Aorta (tissue), 5 donors: Measurements from ENCODE around the gene ALPG. TPM values are rescaled to one million over a fixed set of nuclear protein-coding genes. Genes with fewer than 3 reads are reported as not detected.
"Not testable (repeated sequence)": the region's sequence is repeated elsewhere in the genome, so short reads cannot be mapped to it uniquely, and the experiment has no call there.

Source experiments
- ATAC-seq: fragments of 200-7000 bp; cut with Tn5 transposase; one replicate; pipeline ENCODE4 v1.9.1; 2022; ENCODE audit warnings: moderate library complexity; ENCODE audit not compliant: low FRiP score
- DNase-seq, 2 donors: peaks; one replicate each; pipeline ENCODE4 v3.0.0-alpha.2; 2020
- H3K27ac ChIP-seq, 2 donors: one replicate each; pipeline ENCODE4 v1.5.1; 2013; ENCODE audit warnings: low read length in 2 of 2, mild to moderate bottlenecking in 2 of 2, moderate library complexity in 2 of 2, control low read depth in 1 of 2, inconsistent platforms in 1 of 2, low read depth in 1 of 2
- H3K27me3 ChIP-seq, 2 donors: one replicate each; pipeline ENCODE4 v1.6.1; 2013; ENCODE audit warnings: control low read depth in 1 of 2, low read length in 1 of 2, mild to moderate bottlenecking in 1 of 2, moderate library complexity in 1 of 2; ENCODE audit not compliant: insufficient read depth in 2 of 2, control insufficient read depth in 1 of 2
- H3K36me3 ChIP-seq, 2 donors: one replicate each; pipeline ENCODE4 v1.6.1; 2013; ENCODE audit warnings: control low read depth in 1 of 2, low read length in 1 of 2, mild to moderate bottlenecking in 1 of 2; ENCODE audit not compliant: insufficient read depth in 2 of 2, control insufficient read depth in 1 of 2
- H3K4me1 ChIP-seq, 2 donors: one replicate each; pipeline ENCODE4 v1.6.1; 2013; ENCODE audit warnings: low read length in 2 of 2, control low read depth in 1 of 2, mild to moderate bottlenecking in 1 of 2, moderate library complexity in 1 of 2; ENCODE audit not compliant: insufficient read depth in 2 of 2, control insufficient read depth in 1 of 2
- H3K4me3 ChIP-seq, 2 donors: one replicate each; pipeline ENCODE4 v1.5.1; 2013; ENCODE audit warnings: low read length in 2 of 2, control low read depth in 1 of 2, mild to moderate bottlenecking in 1 of 2
- H3K9me3 ChIP-seq: one replicate; pipeline ENCODE4 v1.6.1; 2013; ENCODE audit warnings: mild to moderate bottlenecking, low read length; ENCODE audit not compliant: control insufficient read depth
- WGBS, 2 donors: extraction: QIAGEN DNeasy Blood & Tissue Kit; methylation state at CpG; one replicate each; pipeline ENCODE4 v1.1.7; 2013; 5-methylcytosine and 5-hydroxymethylcytosine counted together
- intact Hi-C, 2 donors: fragments of 100-400 bp; cut with DNase I; formaldehyde crosslinking; loops; one replicate each; pipeline versions ENCODE4 v1.14.2 to v1.15.0; 2022
- polyA plus RNA-seq, 2 donors: library from polyadenylated mRNA; stranded (reverse); fragments of 200-250 nt; gene quantifications; one replicate each; pipeline ENCODE4 v1.2.3, GENCODE V29; 2013
- total RNA-seq, 2 donors: library from RNA; stranded (reverse); fragmentation: NEBNext Ultra II Directional; extraction: Animal tissue kit (Norgen Biotek cat#: 25700); gene quantifications; one replicate each; pipeline ENCODE4 v1.2.1, GENCODE V29; 2021
- donor health status: healthy with polysubstance abuse.
- donor health status: Bipolar disorder and iron deficiency.
- donor health status: DM: no; HTN: no; CAD: no.
- donor health status: DM: no; HTN: no; CAD: no.
- donor health status: DM: yes; HTN: yes; CAD: no.

Gene ALPG
- total and polyA plus RNA-seq, 4 donors: not detected

GRCh38 chr2:232389327-232389726 lies 17.3 kb upstream of the ALPG start:
- Histone ChIP-seq H3K9me3 (no peaks in the 10 kb centered on the region), H3K4me3 (no peak overlapping the region), H3K27ac (no peak overlapping the region), H3K36me3 (no peaks in the 10 kb centered on the region), H3K4me1 (no peaks in the 10 kb centered on the region), H3K27me3 (peaks cover 0 to 2% of the 10 kb centered on the region in 2 donors)
- intact Hi-C loops: no loop called here
- 24 to 35% methylated on average over 6 of the region's 6 CpGs for WGBS, 2 donors
- no peak for DNase-seq
- ATAC-seq: no peak

GRCh38 chr2:232390661-232391060 lies 16.0 kb upstream of the ALPG start:
- ATAC-seq: no peak
- H3K9me3 ChIP-seq: no peaks in the 10 kb centered on the region
- H3K27me3 ChIP-seq: peaks cover 0 to 2% of the 10 kb centered on the region in 2 donors
- no peaks in the 10 kb centered on the region for H3K36me3 ChIP-seq
- no peak overlapping the region for H3K27ac ChIP-seq
- intact Hi-C loops: no loop called here
- DNase-seq: no peak
- no peaks in the 10 kb centered on the region for H3K4me1 ChIP-seq
- H3K4me3 ChIP-seq: no peak overlapping the region
- 25 to 29% methylated on average over 3 of the region's 3 CpGs for WGBS, 2 donors

DNA sequence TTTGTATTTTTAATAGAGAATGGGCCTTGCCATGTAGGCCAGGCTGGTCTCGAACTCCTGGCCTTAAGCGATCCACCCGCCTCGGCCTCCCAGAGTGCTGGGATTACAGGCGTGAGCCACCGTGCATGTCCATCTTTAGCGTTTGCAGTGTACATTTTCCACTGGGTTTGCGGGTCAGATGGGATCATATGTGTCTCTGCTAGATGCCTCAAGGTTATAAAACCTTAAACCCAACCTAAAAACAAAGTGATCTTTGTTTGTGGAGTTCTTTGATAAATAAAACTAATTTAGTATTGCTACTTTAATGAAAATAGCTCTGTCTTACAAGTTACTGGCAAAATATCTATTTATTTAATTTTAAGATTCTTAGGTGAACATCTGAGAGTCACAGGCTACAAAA lies 13.1 kb upstream of the ALPG start:
- H3K27ac ChIP-seq: no peak overlapping the region

GRCh38 chr2:232394431-232394830 lies 12.2 kb upstream of the ALPG start:
- WGBS, 2 donors: 92% methylated on average over 7 of the region's 7 CpGs
- ATAC-seq, H3K36me3 ChIP-seq, H3K4me3 ChIP-seq, H3K9me3 ChIP-seq, H3K27ac ChIP-seq, H3K27me3 ChIP-seq, intact Hi-C loops, H3K4me1 ChIP-seq: not testable (repeated sequence)
- DNase-seq: peak; percentile 4 to 37

More for the DNA sequence above, 13.1 kb upstream of the ALPG start:
- H3K4me3 ChIP-seq: no peak overlapping the region
- H3K36me3 ChIP-seq: no peaks in the 10 kb centered on the region
- peak; percentile 3 to 30 for DNase-seq
- no peaks in the 10 kb centered on the region for H3K9me3 ChIP-seq
- intact Hi-C loops: no loop called here
- H3K27me3 ChIP-seq: no peaks in the 10 kb centered on the region
- no peaks in the 10 kb centered on the region for H3K4me1 ChIP-seq
- 89 to 95% methylated on average over 8 of the region's 8 CpGs for WGBS, 2 donors
- ATAC-seq: no peak

GRCh38 chr2:232395586-232395985 lies 11.1 kb upstream of the ALPG start:
- no peaks in the 10 kb centered on the region for H3K9me3 ChIP-seq
- no peaks in the 10 kb centered on the region for H3K27me3 ChIP-seq
- no peaks in the 10 kb centered on the region for H3K36me3 ChIP-seq
- intact Hi-C loops: no loop called here
- DNase-seq: no peak
- WGBS, 2 donors: 84 to 87% methylated on average over 1 of the region's 1 CpG
- H3K4me1 ChIP-seq: no peaks in the 10 kb centered on the region
- H3K27ac ChIP-seq: no peak overlapping the region
- H3K4me3 ChIP-seq: no peak overlapping the region
- ATAC-seq: no peak

GRCh38 chr2:232396683-232397082 lies 10.0 kb upstream of the ALPG start:
- no peaks in the 10 kb centered on the region for H3K36me3 ChIP-seq
- H3K27ac ChIP-seq: no peak overlapping the region
- H3K27me3 ChIP-seq: no peaks in the 10 kb centered on the region
- H3K9me3 ChIP-seq: no peaks in the 10 kb centered on the region
- ATAC-seq (no peak), DNase-seq (no peak)
- 50 to 55% methylated on average over 2 of the region's 2 CpGs for WGBS, 2 donors
- H3K4me1 ChIP-seq: no peaks in the 10 kb centered on the region
- intact Hi-C loops: no loop called here
- no peak overlapping the region for H3K4me3 ChIP-seq

DNA sequence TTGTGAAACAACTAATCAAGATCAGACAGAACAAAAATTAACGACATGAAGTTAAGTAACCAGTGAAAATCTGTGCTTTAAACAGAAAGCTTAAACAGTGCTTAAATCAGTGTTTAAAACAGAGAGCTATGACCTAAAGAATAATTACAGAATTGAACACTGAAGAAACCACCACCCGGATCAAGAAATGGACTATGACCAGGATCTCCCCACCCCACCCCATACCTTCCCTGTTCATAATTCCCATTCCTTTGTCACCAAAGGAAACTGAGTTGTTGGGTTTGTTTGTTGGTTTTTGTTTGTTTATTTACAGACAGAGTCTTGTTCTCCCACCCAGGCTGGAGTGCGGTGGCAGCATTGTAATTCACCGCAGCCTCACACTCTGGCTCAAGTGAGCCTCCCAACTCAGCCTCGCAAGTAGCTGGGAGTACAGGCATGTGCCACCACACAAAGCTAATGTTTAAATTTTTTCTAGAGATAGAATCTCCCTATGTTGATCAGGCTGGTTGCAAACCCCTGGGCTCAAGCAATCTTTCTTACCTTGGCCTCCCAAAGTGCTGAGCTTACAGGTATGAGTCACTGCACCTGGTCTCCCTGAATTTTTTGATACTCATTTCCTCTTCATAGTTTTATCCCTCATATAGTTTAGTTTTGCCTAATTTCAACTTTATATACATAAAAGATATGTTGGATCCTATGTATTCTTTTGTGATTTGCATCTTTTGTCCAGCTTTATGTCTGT lies 8.2 kb upstream of the ALPG start:
- no peak for ATAC-seq
- no peaks in the 10 kb centered on the region for H3K27me3 ChIP-seq
- H3K36me3 ChIP-seq: no peaks in the 10 kb centered on the region
- H3K4me3 ChIP-seq: no peak overlapping the region
- 82 to 90% methylated on average over 5 of the region's 5 CpGs for WGBS, 2 donors
- no peak for DNase-seq
- intact Hi-C loops: no loop called here
- no peaks in the 10 kb centered on the region for H3K9me3 ChIP-seq
- no peak overlapping the region for H3K27ac ChIP-seq
- H3K4me1 ChIP-seq: no peaks in the 10 kb centered on the region

GRCh38 chr2:232400256-232401015 lies 6.2 kb upstream of the ALPG start:
- Histone ChIP-seq H3K27ac (no peak overlapping the region), H3K27me3 (no peaks in the 10 kb centered on the region), H3K36me3 (no peaks in the 10 kb centered on the region), H3K9me3 (no peaks in the 10 kb centered on the region), H3K4me3 (no peak overlapping the region), H3K4me1 (no peaks in the 10 kb centered on the region)
- no peak for ATAC-seq
- intact Hi-C loops: no loop called here
- 50 to 56% methylated on average over 9 of the region's 9 CpGs for WGBS, 2 donors
- DNase-seq: no peak

DNA sequence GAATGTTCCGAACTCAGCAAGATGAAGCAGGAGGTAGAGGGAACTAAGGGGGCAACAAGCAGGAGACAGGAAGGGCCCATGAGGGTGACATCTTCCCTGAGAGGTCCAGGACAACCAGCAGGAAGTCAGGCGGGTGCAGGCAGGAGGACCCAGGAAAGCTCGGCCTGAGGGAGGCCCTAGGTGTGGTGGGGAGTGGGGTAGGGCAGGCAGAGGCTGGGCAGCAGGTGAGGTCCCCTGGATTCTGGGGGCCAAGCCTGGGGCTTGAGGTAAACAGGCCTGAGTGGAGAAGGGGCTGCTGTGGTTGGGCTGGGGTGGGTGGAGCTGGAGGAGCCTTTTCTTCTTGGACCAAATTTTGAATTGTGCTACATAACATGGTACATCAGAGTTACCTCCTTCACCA lies 4.1 kb upstream of the ALPG start:
- Histone ChIP-seq H3K36me3 (no peaks in the 10 kb centered on the region), H3K9me3 (no peaks in the 10 kb centered on the region), H3K27me3 (no peaks in the 10 kb centered on the region), H3K4me3 (no peak overlapping the region), H3K4me1 (no peaks in the 10 kb centered on the region), H3K27ac (no peak overlapping the region)
- DNase-seq: no peak
- 84 to 88% methylated on average over 3 of the region's 3 CpGs for whole genome bisulfite sequencing, 2 donors
- no peak for ATAC-seq
- intact Hi-C loops: no loop called here
